GM12874 (cell line): ENCODE results near the gene GABRD.

Experiments
- CTCF ChIP-seq: IDR thresholded peaks from 2 replicates; pipeline ENCODE4 v1.5.1; 2011; ENCODE audit warnings: low read depth, mild to moderate bottlenecking, control low read depth, low read length, moderate library complexity; ENCODE audit not compliant: insufficient read depth

The GABRD gene

GRCh38 chr1:2074396-2074795 is 55.3 kb downstream of the GABRD start:
- no peak for TF ChIP-seq CTCF

DNA sequence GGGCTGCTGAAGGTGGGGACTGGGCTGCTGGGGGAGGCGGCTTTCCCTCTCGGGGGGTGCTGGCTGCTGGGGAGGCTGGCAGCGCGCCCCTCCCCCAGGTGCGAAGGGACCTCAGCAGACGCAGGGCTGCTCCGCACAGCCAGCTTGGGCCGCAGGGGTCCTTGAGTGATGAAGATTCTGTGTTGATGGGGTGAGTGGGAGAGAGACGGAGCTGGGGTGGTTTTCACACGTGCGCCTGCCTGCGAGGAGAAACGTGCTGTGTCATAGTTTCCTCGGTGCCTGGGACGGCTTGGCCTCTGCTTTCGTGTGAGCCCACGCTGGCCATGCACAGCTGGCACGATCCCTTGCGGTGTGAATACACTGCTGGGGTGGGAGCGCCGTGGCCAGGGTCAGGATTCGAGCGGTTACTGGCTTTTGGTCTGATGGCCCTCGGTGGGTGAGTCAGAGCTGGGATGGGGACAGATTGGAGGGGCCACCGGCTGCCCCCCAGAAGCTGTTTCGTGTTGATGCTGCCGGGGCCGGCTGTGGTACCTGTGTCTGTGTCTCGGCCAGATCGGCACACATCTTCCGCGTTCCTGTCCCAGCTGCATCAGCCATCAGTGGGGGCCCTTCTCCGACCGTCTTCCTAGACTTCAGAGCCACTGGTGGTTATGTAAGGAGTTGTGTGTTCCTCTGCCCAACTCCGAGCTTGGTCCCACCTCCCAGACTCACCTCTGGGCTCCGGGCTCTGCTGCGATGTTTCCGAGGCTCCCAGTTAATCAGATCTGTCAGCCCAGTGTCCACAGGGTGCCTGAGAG is 56.0 kb downstream of the GABRD start:
- no peak for TF ChIP-seq CTCF

DNA sequence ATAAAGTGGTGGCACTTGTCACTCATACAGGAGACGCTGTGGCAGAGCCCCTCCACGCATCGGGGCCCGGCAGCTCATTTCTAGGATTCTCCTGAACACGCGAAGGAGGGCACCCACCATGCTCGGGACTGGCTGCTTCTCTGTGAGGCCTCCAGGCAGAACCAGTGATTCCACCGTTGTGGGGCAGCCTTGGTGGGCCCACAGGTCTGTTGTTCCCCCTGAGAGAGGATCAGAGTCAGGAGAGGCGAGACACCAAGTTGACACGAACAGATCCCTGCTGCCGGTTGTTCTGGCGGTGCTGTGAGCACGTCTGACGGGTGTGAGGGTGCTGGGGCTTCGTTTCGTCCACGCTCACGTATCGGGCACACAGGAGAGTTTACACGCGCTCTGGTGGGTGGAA is 57.7 kb downstream of the GABRD start:
- TF ChIP-seq CTCF: no peak

DNA sequence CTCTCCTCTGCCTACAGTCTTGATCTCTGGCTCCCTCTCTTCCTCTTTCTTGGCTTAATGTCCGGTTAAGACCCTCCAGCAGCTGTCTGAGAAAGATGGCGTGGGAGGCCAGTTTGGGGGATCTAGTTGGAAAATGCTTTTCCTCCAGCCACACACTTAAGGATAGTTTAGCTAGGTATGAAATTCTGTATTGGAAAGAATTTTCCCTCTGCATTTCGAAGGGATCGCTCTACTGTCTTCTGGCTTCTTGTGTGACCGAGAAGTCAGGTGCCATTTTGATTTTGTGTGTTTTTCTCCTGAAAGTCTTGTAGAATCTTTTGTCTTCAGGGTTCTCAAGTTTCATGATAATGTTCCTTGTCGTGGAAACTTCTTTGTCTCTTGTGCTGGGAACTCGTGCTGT is 59.0 kb downstream of the GABRD start:
- TF ChIP-seq CTCF: no peak

GRCh38 chr1:2079396-2080085 is 60.4 kb downstream of the GABRD start:
- TF ChIP-seq CTCF: no peak

GRCh38 chr1:2080140-2080539 is 61.0 kb downstream of the GABRD start:
- no peak for TF ChIP-seq CTCF
